Left forelimb (tissue), 1 donor: ENCODE data around the gene ANKRD11.

Experiments
- DNase-seq: peaks from one replicate; pipeline ENCODE4 v3.0.0-alpha.2; 2018; ENCODE audit warnings: low spot score

Gene ANKRD11

GRCh38 chr16:89380681-89381080 is 109.7 kb downstream of the ANKRD11 start:
- no peak for DNase-seq

- no peak for DNase-seq
Observed at GRCh38 chr16:89378947-89379771, 111.2 kb downstream of the ANKRD11 start.

DNA sequence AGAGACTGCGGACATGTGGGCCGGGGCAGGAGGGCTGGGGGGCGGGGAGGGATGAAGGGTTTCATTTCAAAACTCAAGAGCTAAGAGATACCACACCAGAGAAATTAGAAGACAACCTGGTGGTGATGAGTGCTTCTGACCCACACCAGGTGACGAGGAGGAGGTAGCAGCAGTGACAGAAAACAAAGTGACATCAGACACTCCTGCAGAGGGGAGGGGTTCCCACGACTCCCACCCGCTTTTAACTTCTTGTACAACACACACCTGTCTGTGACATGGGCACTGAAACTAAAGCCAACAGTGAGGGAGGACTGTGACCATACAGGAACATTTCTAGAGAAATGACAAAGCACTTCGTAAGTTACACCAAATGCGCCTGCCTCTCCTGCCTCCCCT is 112.9 kb downstream of the ANKRD11 start:
- no peak for DNase-seq

GRCh38 chr16:89376812-89377452 is 113.4 kb downstream of the ANKRD11 start:
- DNase-seq: no peak

DNA sequence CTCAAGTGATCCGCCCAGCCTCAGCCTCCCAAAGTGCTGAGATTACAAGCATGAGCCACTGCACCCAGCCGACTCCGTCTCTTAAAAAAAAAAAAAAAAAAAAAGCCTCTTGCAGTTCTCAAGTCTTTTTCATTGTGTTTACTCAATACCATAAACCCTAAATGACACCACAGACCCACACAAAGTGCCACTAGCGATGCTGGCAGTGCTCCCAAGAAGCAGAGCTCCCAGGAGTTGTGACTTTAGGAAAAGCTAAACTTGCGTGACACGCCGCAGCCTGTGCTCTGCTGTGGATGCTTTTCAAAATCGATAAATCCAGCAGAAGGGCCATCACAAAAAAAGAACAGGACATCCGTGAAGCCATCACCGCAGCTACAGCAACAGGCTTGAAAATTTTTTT is 114.7 kb downstream of the ANKRD11 start:
- DNase-seq: no peak

- DNase-seq: no peak
Observed at GRCh38 chr16:89375021-89375420, 115.3 kb downstream of the ANKRD11 start.

DNA sequence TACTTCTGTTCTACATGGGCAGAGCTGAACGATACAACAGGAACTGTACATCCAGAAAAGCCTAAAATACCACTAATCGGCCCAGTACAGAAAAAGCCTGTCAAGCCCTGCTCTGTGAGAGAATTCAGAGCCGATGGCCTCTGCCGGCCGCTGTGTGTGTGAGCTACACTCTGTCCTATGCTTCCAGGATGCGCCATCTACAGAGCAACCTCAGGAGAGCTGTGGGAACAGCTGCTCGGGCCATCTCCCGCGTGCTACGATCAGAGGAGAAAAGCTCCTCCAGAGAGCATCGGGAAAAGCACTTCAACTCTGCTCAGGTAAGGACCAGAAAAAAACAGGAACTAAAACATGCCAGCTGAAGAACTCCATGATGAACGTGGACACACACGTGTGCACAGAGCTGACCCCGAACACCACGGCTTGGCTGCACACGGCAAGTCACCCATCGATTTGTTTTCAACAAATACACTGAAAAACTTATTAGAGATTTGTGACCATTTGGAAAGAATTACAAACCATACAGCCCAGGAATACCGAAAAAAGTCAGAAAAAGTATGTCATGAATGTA is 115.9 kb downstream of the ANKRD11 start:
- no peak for DNase-seq

DNA sequence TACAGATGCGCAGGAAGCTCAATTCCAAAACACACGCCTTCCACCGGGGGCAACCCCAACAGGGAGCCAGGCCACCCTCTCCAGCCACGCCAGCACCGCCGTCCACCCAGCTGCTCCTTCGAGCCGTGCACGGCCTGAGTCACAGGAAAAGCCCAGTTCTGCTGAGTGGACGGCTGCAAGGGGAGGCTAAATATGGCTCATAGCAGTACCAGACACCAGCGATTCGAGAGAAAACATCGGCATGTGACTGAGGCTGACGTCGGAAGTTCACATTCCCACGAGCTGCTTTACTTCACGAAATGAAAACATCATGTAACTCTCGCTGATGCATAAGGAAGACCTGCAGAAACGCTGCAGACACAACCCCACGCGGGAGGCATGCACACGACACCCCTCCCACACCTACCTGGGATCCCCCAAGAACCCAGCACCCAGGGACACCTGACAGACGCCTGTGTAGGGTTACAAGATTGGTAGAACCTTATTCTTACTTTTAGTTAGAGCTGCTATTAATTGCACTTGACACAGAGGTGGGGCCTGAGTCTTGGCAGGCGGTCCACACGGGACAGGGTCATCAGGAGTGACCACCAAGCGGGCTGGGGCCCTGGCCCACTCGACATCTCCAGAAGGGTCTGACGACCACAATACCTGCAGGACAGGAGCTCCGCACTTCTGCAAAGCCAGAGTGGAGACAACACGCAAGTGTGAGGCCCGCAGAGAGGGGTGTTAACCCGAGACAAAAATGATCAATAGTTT is 116.8 kb downstream of the ANKRD11 start:
- DNase-seq: no peak

DNA sequence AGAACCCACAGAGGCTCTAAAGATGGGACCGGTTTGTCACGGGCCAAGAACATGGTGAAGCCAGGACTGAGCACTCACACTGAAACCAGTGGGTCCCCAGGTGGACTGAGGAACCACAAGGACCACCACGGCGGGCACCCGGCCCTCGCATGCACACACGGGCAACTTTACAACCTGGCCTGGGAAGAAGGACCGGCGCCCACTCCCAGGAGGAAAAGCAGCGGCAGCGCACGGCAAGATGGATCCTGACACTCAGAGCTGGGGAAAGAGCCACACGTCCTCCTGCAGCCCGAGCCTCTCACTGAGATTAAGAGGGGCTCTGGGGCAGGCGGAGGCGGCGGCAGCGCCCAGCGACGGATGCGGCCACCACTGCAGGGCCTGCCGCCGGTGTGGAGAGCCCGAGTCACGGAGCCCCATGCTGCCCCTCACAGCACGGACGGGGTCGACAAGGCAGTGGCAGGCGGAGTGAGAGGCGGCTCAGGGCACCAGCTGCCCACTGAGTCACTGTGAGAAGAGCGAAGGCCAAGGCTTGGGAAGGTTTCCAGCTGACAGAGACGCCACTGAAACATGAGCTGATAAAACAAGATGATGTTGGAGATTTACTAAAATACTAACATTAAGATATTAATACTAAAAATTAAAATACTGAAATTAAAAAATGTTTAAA is 118.3 kb downstream of the ANKRD11 start:
- no peak for DNase-seq

- DNase-seq: no peak
Observed at GRCh38 chr16:89371386-89371785, 119.0 kb downstream of the ANKRD11 start.

DNA sequence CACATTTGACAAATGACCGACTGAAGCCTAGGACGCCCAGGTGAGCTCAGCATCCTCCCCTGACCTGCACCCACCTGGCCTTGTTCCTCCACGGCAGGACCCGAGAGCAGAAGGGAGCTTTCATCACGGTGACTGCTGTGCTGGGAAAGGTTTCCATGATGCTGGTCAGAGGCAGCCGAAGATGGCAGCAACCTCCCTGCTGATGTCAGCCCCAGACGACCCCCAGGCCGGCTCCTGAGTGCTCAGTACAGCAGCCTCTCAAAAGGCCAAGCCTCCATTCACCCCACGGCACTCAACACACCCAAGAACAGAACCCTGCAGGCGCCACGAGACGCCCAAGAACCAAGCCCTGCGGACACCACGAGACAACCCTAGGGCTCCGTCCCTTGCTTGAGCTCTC is 119.8 kb downstream of the ANKRD11 start:
- DNase-seq: no peak

DNA sequence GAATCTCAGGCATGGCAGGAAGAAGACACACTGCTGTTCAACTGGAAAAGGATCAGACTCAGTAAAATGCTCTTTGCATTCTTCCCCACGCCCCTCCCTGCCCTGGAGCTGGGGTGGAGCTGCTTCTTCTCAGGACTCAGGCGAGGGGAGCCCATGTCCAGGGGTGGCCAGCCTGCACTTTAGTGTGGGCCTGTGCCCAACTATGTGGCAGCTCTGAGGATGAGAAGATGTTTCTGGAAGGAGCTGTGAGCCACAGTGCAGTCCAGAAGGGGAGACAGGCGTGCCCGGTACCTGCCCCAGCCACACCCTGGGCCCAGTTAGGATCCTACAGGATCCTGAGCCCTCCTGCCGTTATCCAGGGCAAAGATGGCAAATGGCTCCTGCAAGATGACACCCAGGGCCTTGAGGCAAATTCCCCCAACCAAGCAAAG is 120.3 kb downstream of the ANKRD11 start:
- DNase-seq: no peak

- DNase-seq: no peak
Observed at GRCh38 chr16:89369266-89369895, 121.0 kb downstream of the ANKRD11 start.

DNA sequence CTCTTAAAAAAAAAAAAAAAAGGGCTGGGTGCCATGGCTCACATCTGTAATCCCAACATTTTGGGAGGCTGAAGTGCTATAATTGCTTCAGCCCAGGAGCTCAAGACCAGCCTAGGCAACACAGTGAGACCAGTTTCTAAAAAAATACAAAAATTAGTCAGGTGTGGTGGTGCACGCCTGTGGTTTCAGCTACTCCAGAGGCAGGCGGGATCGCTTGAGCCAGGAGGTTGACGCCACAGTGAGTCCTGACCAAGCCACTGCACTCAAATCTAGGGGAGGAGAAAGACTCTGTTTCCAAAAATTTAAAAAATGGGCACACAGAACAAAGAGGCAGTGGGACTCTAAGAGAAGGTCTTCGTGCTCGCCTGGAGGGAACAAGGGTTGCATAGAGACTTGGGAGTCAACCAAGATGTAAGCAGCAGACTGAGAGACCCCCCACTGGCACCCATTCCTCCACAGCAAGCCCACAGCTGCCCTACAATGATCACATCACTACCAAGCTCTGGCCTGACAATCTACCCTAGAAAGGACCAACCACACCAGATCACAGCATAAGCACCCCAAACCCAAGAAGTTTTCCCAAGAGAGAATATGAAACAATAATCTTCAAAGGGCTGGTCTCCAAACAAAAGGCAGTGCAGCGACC is 121.6 kb downstream of the ANKRD11 start:
- DNase-seq: no peak

DNA sequence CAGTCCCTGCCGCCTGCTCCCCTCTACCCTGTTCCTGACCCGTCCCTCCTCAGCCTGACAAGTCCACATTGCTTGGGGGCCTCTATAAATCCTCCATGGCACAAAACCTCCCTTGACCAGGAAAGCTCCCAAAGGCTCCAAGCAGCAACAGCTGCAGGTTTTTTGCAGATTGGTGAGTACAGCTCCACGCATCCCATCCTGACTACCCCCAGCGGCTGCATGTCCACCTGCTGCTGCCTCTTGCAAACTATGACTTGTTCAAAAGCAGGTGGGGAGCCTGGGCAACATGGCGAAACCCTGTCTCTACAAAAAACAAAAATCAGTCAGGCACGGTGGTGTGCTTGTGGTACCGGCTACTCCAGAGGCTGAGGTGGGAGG is 122.8 kb downstream of the ANKRD11 start:
- DNase-seq: no peak

- DNase-seq: no peak
Observed at GRCh38 chr16:89366561-89367537, 123.5 kb downstream of the ANKRD11 start.

- no peak for DNase-seq
Observed at GRCh38 chr16:89365996-89366395, 124.4 kb downstream of the ANKRD11 start.

GRCh38 chr16:89365044-89365467 is 125.3 kb downstream of the ANKRD11 start:
- DNase-seq: no peak

DNA sequence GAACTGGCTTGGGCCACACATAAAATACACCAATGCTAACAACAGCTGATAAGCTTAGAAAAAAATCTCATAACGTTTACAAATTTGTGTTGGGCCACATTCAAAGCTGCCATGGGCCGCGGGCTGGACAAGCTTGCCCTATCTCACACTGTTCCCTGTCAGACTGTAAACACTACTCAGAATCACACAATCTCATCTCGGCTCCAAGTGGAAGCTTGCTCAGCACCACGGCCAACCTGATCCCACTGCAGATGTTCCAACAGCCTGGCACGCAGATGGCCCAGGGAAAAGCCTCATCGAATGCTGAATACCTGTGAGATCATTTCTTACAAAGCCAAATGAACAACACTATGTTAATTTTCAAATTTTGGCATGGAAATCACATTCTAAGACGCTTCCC is 125.8 kb downstream of the ANKRD11 start:
- DNase-seq: no peak
